GM12875 (cell line): Measurements from ENCODE around the gene FYCO1.

Source experiments
- H3K4me3 ChIP-seq: one replicate; pipeline ENCODE4 v1.5.1; 2011; ENCODE audit warnings: low read depth, low read length, control low read depth
- CTCF ChIP-seq: IDR thresholded peaks from 2 replicates; pipeline ENCODE4 v1.5.1; 2011; ENCODE audit warnings: low read depth, mild to moderate bottlenecking, control low read depth, inconsistent platforms, low read length, moderate library complexity, borderline replicate concordance; ENCODE audit not compliant: insufficient read depth

FYCO1 gene

GRCh38 chr3:45954306-45954705 lies 41.3 kb downstream of the FYCO1 start:
- no peak overlapping the region for H3K4me3 ChIP-seq
- no peak for TF ChIP-seq CTCF

- no peak for TF ChIP-seq CTCF
- no peak overlapping the region for H3K4me3 ChIP-seq
Observed at GRCh38 chr3:45953536-45953935, 42.1 kb downstream of the FYCO1 start.

- no peak for TF ChIP-seq CTCF
Observed at GRCh38 chr3:45952456-45952855, 43.2 kb downstream of the FYCO1 start.

GRCh38 chr3:45951946-45952345 lies 43.7 kb downstream of the FYCO1 start:
- no peak overlapping the region for H3K4me3 ChIP-seq
- TF ChIP-seq CTCF, result no peak

More at GRCh38 chr3:45952456-45952855, 43.2 kb downstream of the FYCO1 start:
- no peak overlapping the region for H3K4me3 ChIP-seq

GRCh38 chr3:45950686-45951600 lies 44.7 kb downstream of the FYCO1 start:
- TF ChIP-seq CTCF, result no peak
- no peak overlapping the region for H3K4me3 ChIP-seq

GRCh38 chr3:45950131-45950530 lies 45.5 kb downstream of the FYCO1 start:
- TF ChIP-seq CTCF, result no peak
- no peak overlapping the region for H3K4me3 ChIP-seq

- H3K4me3 ChIP-seq, result no peak overlapping the region
- no peak for TF ChIP-seq CTCF
Observed at GRCh38 chr3:45949432-45949831, 46.2 kb downstream of the FYCO1 start.
